Fibroblast of villous mesenchyme (primary cell): ENCODE measurements around the gene LTA4H. TPM values are rescaled to one million over a fixed set of nuclear protein-coding genes. Genes with fewer than 3 reads are reported as not detected.

Experiments used
- DNase-seq: peaks from one replicate; pipeline ENCODE4 v3.0.0-alpha.2; 2010; ENCODE audit warnings: low read depth
- H3K4me3 ChIP-seq: 2 replicates; pipeline ENCODE4 v1.5.1; 2011; ENCODE audit warnings: low read depth, mild to moderate bottlenecking, low read length
- total RNA-seq: library from RNA; depleted of rRNA; stranded (reverse); fragments of >200 nt; gene quantifications from 2 replicates; pipeline ENCODE4 v1.2.3, GENCODE V29; 2012
- TF ChIP-seq, protein P1 (sequence below): IDR thresholded peaks from 2 replicates; pipeline ENCODE4 v1.5.1; 2012; ENCODE audit warnings: low read depth, mild to moderate bottlenecking, low read length; ENCODE audit not compliant: insufficient read depth

The LTA4H gene
- total RNA-seq, 1 donor = 79.9 TPM

DNA sequence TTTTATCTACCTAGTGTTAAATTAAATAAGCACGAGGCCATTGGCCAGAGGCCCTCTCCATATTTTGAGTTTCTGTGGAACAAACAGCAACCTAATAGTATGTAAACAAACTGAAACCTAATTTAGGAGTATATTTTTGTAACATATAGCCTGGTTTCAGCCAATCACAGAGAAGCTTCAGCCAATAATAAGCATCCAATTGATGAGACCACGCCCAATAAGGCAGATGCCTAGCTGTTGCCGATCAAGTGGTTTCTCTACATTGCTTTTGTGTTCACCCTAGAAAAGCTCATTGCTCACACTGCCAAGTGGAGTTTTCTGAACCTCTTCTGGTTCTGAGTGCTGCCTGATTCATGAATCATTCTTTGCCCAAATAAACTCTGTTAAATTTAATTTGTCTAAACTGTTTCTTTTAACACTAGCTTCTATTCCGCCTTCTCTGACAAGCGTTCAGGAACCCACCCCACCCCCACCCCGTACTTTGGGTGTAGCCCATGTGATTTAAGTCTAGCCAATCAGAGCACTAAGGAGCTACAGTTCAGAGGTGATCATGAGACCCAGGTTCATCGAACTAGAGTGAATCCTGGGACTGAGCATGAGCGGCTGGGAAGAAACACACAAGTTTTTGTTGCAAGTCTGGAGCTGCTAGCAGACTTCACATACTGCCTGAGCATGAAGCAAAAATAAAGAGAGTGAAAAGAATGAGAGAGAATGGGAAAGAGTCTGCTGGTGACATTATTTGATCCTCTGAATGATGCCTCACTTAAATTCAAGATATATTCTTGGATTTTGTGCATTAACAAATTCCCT is 21.5 kb upstream of the LTA4H start:
- no peak overlapping the region for H3K4me3 ChIP-seq
- TF ChIP-seq, protein P1, sequence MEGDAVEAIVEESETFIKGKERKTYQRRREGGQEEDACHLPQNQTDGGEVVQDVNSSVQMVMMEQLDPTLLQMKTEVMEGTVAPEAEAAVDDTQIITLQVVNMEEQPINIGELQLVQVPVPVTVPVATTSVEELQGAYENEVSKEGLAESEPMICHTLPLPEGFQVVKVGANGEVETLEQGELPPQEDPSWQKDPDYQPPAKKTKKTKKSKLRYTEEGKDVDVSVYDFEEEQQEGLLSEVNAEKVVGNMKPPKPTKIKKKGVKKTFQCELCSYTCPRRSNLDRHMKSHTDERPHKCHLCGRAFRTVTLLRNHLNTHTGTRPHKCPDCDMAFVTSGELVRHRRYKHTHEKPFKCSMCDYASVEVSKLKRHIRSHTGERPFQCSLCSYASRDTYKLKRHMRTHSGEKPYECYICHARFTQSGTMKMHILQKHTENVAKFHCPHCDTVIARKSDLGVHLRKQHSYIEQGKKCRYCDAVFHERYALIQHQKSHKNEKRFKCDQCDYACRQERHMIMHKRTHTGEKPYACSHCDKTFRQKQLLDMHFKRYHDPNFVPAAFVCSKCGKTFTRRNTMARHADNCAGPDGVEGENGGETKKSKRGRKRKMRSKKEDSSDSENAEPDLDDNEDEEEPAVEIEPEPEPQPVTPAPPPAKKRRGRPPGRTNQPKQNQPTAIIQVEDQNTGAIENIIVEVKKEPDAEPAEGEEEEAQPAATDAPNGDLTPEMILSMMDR = no peak
- no peak for DNase-seq

DNA sequence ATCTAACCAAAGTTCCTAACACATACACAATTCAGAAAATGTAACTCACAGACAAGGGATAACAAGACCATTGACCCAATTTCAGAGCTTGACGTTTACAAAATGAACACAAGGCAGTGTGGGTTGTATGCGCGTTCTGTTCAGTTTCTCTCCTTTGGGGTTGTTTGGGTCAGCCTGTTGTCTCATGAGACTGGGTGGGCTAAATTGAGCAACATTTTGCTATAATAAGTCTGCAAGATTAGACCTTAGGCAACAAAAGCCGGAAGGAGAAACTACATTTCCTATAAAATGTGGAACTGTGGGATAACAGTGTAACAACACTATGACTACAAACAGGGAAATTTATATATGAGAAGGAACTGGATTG is 18.8 kb upstream of the LTA4H start:
- no peak overlapping the region for H3K4me3 ChIP-seq
- DNase-seq = no peak
- TF ChIP-seq, protein P1 = no peak

DNA sequence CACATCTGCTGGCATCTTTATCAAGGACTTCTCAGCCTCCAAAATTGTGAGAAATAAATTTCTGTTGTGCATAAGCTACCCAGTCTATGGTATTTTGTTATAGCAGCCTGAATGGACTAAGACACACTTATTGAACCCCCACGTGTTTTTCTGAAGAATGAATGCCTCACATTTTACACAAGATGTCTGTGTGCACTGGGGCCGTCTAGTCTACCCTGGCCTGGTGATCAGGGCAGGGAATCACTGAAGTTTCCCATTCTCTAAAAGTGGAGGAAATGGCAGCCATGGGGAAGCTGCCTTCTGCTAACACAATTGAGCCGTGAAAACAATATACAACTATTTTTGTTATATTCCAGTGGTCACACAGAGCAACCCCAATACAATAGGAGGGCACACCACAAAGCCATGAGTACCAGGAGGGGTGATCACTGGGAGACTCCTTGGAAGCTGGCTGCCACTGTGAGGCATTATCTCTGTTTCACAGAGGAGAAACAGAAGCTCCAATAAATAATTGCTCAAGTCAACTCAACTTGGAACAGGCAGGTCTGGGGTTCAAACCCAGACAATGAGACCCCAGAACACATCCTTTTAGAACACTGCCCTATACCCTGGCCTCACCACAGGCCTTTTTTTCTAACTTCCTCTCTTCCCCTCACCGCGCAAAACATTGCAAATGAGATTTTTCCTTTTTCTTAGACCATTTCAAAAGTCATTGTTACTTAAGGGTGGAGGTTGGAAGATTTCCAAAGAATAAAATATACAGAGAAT is 18.3 kb upstream of the LTA4H start:
- TF ChIP-seq, protein P1 = no peak
- no peak for DNase-seq
- no peak overlapping the region for H3K4me3 ChIP-seq

DNA sequence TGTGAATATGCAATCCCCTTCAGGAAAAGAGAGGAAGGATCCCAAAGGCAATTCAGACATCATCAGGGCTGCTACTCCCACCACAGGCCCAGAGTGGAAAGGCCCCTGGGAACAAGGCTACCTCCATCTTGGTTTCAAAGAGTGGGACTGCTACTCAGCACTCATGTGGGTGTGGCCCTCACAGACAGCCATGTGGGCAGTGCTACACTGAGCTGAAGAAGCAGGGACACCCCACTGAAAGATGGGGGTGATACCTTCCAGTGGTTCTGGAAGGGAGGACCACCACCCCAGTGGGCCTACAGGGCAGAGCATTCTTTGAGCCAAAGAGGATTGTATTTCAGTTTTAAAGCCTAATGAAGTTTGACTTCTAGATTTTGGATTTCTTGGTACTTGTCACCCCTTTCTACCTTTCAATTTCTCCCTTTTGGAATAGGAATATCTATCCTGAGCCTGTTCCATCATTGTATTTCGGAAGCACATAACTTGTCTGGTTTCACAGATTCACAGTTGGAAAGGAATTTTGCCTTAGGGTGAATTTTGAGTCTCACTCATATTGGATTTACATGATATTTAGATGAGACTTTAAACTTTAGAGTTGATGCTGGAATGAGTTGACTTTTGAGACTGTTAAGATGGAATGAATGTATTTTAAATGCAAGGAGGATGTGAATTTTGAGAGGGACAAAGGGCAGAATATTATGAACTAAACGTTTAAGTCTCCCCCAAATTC is 16.5 kb upstream of the LTA4H start:
- DNase-seq = no peak
- H3K4me3 ChIP-seq = no peak overlapping the region
- TF ChIP-seq, protein P1 = no peak

DNA sequence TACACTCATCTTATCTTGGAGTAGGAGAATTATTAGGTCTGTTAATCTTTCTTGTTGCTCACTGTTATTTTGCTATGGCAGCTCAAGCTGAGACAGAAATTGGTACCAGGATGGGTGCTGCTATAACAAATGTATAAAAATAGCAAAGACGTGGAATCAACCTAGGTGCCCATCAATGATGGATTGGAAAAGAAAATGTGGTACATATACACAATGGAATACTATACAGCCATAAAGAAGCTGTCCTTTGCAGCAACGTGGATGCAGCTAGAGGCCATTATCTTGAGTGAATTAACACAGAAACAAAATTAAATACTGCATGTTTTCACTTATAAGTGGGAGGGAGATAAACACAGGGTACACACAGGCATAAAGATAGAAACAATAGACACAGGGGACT is 14.8 kb upstream of the LTA4H start:
- DNase-seq = no peak
- H3K4me3 ChIP-seq = no peak overlapping the region
- TF ChIP-seq, protein P1 = no peak

DNA sequence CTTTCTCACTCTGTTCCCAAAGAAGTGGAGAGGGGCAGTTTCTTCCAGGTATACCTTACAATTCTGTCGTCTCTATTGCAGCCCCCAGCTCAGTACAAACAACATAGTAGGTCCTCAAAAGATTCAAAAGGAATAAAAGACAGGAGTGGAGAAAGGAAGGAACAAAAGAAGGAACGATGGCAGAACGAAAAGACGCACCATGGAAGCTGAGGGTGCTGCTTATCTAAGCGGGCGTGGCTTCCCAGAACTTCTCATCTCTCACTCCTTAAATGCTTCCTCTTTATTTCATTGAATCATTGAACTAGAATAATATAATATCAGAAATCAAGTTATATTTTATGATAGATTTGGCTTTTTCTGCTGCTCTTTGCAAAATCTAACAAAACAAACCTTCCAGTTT is 13.7 kb upstream of the LTA4H start:
- DNase-seq = no peak
- TF ChIP-seq, protein P1 = no peak
- no peak overlapping the region for H3K4me3 ChIP-seq
